D721Med (cell line): Measurements from ENCODE around the gene CNTD1.

ENCODE experiments used
- DNase-seq: peaks from one replicate; pipeline ENCODE4 v3.0.0; 2011; ENCODE audit warnings: low spot score; ENCODE audit not compliant: insufficient read length
- FAIRE-seq: peaks from 2 replicates; lab custom pipeline; 2011; peaks lifted over from hg19 to GRCh38; lab: Jason Lieb, UNC
- TF ChIP-seq, protein P1 (sequence below): IDR thresholded peaks from 2 replicates; pipeline ENCODE4 v1.5.1; 2012; ENCODE audit warnings: mild to moderate bottlenecking, control low read depth; ENCODE audit not compliant: insufficient read depth; ENCODE audit errors: missing control alignments

CNTD1 gene

GRCh38 chr17:42784811-42785592 lies 13.7 kb upstream of the CNTD1 start:
- TF ChIP-seq, protein P1, sequence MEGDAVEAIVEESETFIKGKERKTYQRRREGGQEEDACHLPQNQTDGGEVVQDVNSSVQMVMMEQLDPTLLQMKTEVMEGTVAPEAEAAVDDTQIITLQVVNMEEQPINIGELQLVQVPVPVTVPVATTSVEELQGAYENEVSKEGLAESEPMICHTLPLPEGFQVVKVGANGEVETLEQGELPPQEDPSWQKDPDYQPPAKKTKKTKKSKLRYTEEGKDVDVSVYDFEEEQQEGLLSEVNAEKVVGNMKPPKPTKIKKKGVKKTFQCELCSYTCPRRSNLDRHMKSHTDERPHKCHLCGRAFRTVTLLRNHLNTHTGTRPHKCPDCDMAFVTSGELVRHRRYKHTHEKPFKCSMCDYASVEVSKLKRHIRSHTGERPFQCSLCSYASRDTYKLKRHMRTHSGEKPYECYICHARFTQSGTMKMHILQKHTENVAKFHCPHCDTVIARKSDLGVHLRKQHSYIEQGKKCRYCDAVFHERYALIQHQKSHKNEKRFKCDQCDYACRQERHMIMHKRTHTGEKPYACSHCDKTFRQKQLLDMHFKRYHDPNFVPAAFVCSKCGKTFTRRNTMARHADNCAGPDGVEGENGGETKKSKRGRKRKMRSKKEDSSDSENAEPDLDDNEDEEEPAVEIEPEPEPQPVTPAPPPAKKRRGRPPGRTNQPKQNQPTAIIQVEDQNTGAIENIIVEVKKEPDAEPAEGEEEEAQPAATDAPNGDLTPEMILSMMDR: no peak
- FAIRE-seq: no peak
- no peak for DNase-seq

DNA sequence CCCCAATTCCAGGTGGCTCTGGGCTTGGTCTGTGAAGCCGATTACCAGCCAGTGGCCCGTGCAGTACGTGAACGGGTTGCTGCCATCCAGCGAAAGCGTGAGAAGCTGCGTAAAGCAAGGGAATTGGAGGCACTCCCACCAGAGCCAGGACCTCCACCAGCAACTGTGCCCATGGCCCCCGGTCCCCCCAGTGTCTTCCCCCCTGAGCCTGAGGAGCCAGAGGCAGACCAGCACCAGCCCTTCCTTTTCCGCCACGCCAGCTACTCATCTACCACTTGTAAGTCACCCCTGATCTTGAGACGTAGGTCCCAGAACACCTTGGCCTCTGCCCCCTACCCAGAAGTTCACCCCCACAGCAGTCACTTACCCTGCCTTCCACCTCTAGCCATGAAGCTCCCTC lies 11.4 kb upstream of the CNTD1 start:
- no peak for DNase-seq
- no peak for FAIRE-seq
- TF ChIP-seq, protein P1: no peak

GRCh38 chr17:42791948-42792347 lies 6.7 kb upstream of the CNTD1 start:
- DNase-seq (no peak), FAIRE-seq (no peak)
- TF ChIP-seq, protein P1: no peak

DNA sequence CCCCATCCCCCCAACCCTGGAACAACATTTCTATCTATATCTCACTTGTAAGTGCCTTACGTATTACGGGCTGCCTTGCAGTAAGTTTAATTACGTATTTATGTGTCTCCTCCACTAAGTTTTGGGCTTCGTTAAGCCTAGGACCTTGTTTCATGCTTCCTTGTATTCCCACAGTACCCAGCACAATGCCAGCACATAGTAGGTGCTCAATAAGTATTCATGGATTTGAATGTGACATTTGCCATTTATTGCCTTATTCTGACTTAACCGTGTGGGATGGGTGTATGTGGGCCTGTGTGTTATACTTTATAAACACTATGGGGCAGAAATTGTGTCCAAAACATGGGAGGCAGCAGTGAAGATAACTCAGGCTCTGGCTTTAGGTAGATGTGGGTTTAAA lies 6.1 kb upstream of the CNTD1 start:
- DNase-seq (no peak), FAIRE-seq (no peak)
- TF ChIP-seq, protein P1: no peak

DNA sequence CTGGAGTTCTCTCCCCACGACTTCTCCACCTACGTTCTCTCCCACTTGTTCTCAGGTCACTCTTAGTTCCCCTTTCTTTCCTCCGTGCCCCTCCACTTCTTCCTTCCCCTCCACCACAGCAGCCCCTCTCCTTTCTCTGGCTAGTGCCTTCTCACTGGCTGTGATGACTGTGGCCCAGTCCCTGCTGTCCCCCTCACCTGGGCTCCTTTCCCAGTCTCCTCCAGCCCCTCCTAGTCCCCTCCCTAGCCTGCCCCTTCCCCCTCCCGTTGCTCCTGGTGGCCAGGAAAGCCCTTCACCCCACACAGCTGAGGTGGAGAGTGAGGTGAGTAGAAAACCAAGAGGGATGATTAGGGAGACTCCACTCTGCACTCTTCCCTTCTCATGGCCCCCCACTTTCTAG lies 3.6 kb upstream of the CNTD1 start:
- DNase-seq (no peak), FAIRE-seq (no peak)
- TF ChIP-seq, protein P1: no peak

GRCh38 chr17:42795465-42795864 lies 3.2 kb upstream of the CNTD1 start:
- TF ChIP-seq, protein P1: no peak
- DNase-seq (no peak), FAIRE-seq (no peak)

- FAIRE-seq: no peak
- TF ChIP-seq, protein P1: no peak
- no peak for DNase-seq
These were observed 2.4 kb upstream of the CNTD1 start for GRCh38 chr17:42796066-42796758.
